ENCODE data around the gene PLEK2.

DNA sequence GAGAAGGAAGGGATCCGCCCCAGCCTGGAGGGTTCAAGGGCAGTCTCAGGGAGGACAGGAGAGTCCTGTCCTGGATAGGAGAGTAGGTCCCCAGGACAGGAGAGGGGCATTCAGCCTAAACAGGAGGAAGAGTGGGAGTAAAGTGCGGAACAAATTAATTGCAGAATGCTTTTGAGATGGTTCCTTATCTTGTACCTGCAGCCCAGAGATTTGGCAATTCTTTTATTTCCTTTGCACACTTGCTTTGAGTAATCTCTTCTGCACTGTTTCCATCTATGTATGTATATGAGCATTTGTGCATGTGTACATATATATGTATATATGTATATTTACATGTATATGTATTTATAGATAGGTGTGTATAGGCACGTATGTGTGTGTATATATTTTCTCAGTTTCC is 22.7 kb downstream of the PLEK2 start:
- TF ChIP-seq, protein P1, sequence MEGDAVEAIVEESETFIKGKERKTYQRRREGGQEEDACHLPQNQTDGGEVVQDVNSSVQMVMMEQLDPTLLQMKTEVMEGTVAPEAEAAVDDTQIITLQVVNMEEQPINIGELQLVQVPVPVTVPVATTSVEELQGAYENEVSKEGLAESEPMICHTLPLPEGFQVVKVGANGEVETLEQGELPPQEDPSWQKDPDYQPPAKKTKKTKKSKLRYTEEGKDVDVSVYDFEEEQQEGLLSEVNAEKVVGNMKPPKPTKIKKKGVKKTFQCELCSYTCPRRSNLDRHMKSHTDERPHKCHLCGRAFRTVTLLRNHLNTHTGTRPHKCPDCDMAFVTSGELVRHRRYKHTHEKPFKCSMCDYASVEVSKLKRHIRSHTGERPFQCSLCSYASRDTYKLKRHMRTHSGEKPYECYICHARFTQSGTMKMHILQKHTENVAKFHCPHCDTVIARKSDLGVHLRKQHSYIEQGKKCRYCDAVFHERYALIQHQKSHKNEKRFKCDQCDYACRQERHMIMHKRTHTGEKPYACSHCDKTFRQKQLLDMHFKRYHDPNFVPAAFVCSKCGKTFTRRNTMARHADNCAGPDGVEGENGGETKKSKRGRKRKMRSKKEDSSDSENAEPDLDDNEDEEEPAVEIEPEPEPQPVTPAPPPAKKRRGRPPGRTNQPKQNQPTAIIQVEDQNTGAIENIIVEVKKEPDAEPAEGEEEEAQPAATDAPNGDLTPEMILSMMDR (IDR thresholded peaks at IDR 0.05): no peak
- TF ChIP-seq EP300 (IDR thresholded peaks at IDR 0.05) (no peak), POLR2AphosphoS5 (IDR thresholded peaks at IDR 0.05) (no peak), POLR2A (IDR thresholded peaks at IDR 0.05) (no peak)

All from upper lobe of left lung (tissue), 4 donors.